ENCODE results near the gene SYT9.

DNA sequence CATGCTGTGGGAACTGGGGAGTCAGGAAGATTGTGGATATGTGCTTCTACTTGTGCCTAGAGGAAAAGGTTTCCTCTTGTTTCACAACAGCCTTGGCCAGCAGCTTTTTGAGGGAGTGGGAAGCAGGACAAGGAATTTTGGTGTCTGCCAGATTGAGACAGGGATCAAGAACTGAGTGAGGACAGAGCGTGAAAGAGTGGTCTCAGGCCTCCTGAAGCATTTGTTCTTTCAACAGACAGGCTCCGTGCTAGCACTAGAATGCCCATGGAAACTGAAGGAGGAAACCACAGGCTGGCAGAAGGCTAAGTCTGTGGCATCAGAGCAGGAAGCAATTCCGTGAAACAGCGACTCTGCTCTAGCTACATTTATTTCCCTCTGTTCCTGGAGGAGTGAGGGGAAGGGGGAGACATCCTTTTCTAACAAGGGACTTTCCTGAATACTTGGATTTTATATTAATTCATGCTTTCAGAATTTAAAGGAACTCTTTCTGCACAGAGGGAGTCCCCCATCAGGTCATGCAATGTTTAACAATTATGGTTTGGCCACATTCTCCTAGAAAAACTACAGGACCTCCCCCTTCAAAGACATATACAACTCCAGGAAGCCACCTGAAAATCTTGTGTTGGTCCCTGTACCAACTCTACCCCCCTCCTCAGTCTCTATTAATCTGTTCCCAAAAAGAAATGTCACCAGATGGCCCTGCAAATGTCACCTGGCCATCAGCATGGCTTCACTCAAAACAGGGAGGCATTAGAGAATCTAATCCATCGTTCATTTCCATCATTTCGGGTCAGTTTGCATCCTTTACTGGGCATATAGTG lies 96.1 kb downstream of the SYT9 start:
- TF ChIP-seq POLR2A (IDR thresholded peaks at IDR 0.05) (no peak), EP300 (IDR thresholded peaks at IDR 0.05) (no peak), POLR2AphosphoS5 (IDR thresholded peaks at IDR 0.05) (no peak)
- TF ChIP-seq, protein P1, sequence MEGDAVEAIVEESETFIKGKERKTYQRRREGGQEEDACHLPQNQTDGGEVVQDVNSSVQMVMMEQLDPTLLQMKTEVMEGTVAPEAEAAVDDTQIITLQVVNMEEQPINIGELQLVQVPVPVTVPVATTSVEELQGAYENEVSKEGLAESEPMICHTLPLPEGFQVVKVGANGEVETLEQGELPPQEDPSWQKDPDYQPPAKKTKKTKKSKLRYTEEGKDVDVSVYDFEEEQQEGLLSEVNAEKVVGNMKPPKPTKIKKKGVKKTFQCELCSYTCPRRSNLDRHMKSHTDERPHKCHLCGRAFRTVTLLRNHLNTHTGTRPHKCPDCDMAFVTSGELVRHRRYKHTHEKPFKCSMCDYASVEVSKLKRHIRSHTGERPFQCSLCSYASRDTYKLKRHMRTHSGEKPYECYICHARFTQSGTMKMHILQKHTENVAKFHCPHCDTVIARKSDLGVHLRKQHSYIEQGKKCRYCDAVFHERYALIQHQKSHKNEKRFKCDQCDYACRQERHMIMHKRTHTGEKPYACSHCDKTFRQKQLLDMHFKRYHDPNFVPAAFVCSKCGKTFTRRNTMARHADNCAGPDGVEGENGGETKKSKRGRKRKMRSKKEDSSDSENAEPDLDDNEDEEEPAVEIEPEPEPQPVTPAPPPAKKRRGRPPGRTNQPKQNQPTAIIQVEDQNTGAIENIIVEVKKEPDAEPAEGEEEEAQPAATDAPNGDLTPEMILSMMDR (IDR thresholded peaks at IDR 0.05), result no peak

Measured in stomach (tissue), 4 donors.